ENCODE data around the gene HOXB2. TPM values are rescaled to one million over a fixed set of nuclear protein-coding genes. Genes with fewer than 3 reads are reported as not detected.

The HOXB2 gene
- total and polyA plus RNA-seq, 9 of the 15 experiments (the other 6 are each of a cell fraction or from before 2014, with no cell fraction given), result 2.1 to 97.7 (median 21.2) TPM

GRCh38 chr17:48550502-48551213, 5.7 kb upstream of the HOXB2 start (continued):
- no peak for TF ChIP-seq GABPA (tag; conservative IDR thresholded peaks at IDR 0.05; ENCODE audit: low read depth)

- Histone ChIP-seq H3K27ac (ENCODE audit: extremely low read depth, low read depth, low read length) (peak overlapping the region; percentile 10; the same call in 1 of the 3 replicates), H3K9me3 (replicated peaks; ENCODE audit: control insufficient read depth, insufficient read depth, low read depth, low read length) (no peaks in the 10 kb centered on the region), H3K4me3 (no peak overlapping the region), H3K4me1 (replicated peaks in 1 of 2; ENCODE audit: control insufficient read depth in 2 of 2, insufficient read depth in 2 of 2, low read length in 2 of 2) (peaks cover 37 to 61% of the 10 kb centered on the region in 2 experiments), H4K20me1 (replicated peaks; ENCODE audit: control insufficient read depth, insufficient read depth, low read length) (no peaks in the 10 kb centered on the region), H3K27me3 (ENCODE audit: control insufficient read depth in 2 of 2, insufficient read depth in 2 of 2, low read length in 2 of 2) (no peaks in the 10 kb centered on the region), H2AFZ (ENCODE audit: low read depth, low read length) (no peak overlapping the region), H3K4me2 (ENCODE audit: insufficient read depth, low read length) (no peak overlapping the region), H3K9me1 (ENCODE audit: control insufficient read depth, insufficient read depth, low read length) (no peaks in the 10 kb centered on the region), H3K9ac (ENCODE audit: insufficient read depth in 1 of 2, low read depth in 2 of 2, low read length in 2 of 2) (no peak overlapping the region; a peak in 1 of 4 replicates), H3K36me3 (ENCODE audit: control insufficient read depth, insufficient read depth, low read length) (peaks cover 59% of the 10 kb centered on the region; the same call in 2 of the 3 replicates), H3K79me2 (ENCODE audit: control insufficient read depth, insufficient read depth, low read length) (peaks cover 71% of the 10 kb centered on the region)
- no TSS peak for BruUV-seq (replicated peaks)
- ChIA-PET POLR2A (interaction anchor here (0.6 to 2.5 kb wide), 6 partner anchors 9 to 299 kb away, joined by 3 to 8 read pairs (median 3); no protein-coding TSS in a partner anchor), CTCF (ENCODE audit: low intra/inter-chr PET ratio) (no interaction called here)
- FAIRE-seq (no peak), ATAC-seq (no peak), DNase-seq (ENCODE audit: extremely low read depth in 1 of 4, low spot score in 3 of 4) (peak in 1 of 4 experiments; percentile 32)
- in situ Hi-C loops (cut with MboI), result no loop called here
- 90% methylated on average over 14 of the region's 18 CpGs for WGBS (ENCODE audit: insufficient coverage, low coverage, missing lambda C conversion rate)
- intact Hi-C loops (cut with micrococcal nuclease), result loop anchor here (2.0 kb wide), 1 partner anchor 49 kb away; no protein-coding TSS in a partner anchor
- no peak for TF ChIP-seq ZNF133 (CRISPR knock-in tag; IDR thresholded peaks at IDR 0.05)
- no peak for TF ChIP-seq HLTF (IDR thresholded peaks at IDR 0.05)
- TF ChIP-seq ZFPM2 (CRISPR knock-in tag; IDR thresholded peaks at IDR 0.05), result no peak
- TF ChIP-seq POLR2B (IDR thresholded peaks at IDR 0.05; ENCODE audit: low read depth, partially characterized antibody), result no peak
- TF ChIP-seq ZNF395 (CRISPR knock-in tag; IDR thresholded peaks at IDR 0.05), result no peak
- 0 out of 2 replicates have a peak, but pooled peaks have one; percentile 7 for TF ChIP-seq NFIC (IDR thresholded peaks at IDR 0.05)
- no peak for TF ChIP-seq ZKSCAN3 (CRISPR knock-in tag; IDR thresholded peaks at IDR 0.05)
- no peak for TF ChIP-seq KLF1 (tag; IDR thresholded peaks at IDR 0.05)
- TF ChIP-seq KHSRP (IDR thresholded peaks at IDR 0.05), result no peak
- TF ChIP-seq SMAD1 (IDR thresholded peaks at IDR 0.05; ENCODE audit: low read depth, low read length, partially characterized antibody), result no peak
- no peak for TF ChIP-seq U2AF1 (optimal IDR thresholded peaks at IDR 0.05; ENCODE audit: low read depth, low read length)
- TF ChIP-seq HNRNPH1 (optimal IDR thresholded peaks at IDR 0.05; ENCODE audit: low read depth, low read length), result no peak
- TF ChIP-seq KDM1A (IDR thresholded peaks at IDR 0.05), result no peak
- TF ChIP-seq CTCF (IDR thresholded peaks at IDR 0.05 in 2 of 3, conservative IDR thresholded peaks at IDR 0.05 in 1 of 3; ENCODE audit: insufficient read depth in 2 of 3, low read depth in 1 of 3, low read length in 3 of 3), result 0 out of 6 replicates have a peak, but pooled peaks of 1 of the 3 experiments have one; percentile 12
- TF ChIP-seq SIX5 (IDR thresholded peaks at IDR 0.05; ENCODE audit: borderline replicate concordance in 1 of 2, insufficient read depth in 1 of 2, low read depth in 1 of 2, low read length in 2 of 2), result no peak
- TF ChIP-seq HNRNPK (IDR thresholded peaks at IDR 0.05; ENCODE audit: low read depth, low read length, poor library complexity, severe bottlenecking), result no peak
These were observed 5.1 kb upstream of the HOXB2 start for GRCh38 chr17:48549914-48550501.
